ENCODE data around the gene OR52B2. TPM values are rescaled to one million over a fixed set of nuclear protein-coding genes. Genes with fewer than 3 reads are reported as not detected.

OR52B2 gene
- total RNA-seq, 1 donor from 2014 or later = not detected

DNA sequence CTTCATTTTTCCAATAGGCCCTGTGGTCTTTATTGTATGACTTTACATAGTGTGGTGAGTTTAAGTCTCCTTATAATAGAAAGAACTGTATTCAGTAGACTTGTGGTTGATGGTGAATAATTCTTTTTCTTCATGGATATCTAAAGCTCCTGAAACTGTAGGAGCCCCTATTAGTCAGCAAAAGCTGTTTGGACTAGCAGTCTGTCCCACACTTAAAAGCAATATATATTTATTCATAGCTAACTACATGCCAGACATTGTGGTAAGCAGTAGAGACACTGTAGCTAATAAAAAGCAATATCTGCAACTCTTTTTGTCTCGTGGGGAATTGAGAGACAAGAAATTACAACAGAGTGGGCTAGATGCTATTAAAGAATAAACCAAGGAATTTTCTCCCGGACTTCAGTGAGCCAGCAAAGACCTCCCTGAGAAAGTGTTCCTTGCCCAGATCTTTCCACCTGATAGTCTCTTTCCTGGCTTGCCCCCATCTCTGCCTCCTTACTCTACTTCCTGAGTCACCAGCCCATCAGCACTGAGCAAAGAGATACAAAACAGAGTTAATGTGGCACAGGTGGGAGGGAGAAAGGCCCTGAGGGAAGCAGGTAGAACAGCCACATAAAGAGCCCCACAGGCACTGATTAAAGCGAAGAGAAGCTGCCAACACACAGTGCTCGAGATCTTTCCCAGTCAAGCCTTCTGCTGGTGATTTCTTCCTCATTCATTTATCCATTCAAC is 27.5 kb upstream of the OR52B2 start:
- DNase-seq (ENCODE audit: low spot score) = no peak
- no peak overlapping the region for H3K27ac Mint-ChIP-seq (ENCODE audit: unreplicated experiment)
- no peaks in the 10 kb centered on the region for H3K9me3 Mint-ChIP-seq (ENCODE audit: low read depth)

DNA sequence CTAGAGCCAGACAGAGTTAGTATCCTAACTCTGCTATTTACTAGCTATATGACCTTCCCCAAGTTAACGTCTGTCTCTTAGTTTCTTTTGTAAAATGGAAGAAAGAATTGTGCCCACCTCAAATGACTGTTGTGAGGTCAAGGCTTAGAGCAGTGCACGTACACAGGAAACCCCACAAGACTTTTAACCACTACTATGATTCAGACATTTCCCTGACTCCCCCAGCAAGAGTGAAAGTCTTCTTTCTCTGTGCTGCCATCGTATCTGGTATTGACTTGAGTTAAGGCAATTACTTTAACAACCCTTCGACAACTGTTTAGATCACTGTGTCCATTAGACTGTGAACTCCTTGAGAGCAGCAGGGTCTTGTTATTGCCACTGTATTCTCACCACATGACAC is 26.3 kb upstream of the OR52B2 start:
- no peak for DNase-seq (ENCODE audit: low spot score)
- TF ChIP-seq, protein P1, sequence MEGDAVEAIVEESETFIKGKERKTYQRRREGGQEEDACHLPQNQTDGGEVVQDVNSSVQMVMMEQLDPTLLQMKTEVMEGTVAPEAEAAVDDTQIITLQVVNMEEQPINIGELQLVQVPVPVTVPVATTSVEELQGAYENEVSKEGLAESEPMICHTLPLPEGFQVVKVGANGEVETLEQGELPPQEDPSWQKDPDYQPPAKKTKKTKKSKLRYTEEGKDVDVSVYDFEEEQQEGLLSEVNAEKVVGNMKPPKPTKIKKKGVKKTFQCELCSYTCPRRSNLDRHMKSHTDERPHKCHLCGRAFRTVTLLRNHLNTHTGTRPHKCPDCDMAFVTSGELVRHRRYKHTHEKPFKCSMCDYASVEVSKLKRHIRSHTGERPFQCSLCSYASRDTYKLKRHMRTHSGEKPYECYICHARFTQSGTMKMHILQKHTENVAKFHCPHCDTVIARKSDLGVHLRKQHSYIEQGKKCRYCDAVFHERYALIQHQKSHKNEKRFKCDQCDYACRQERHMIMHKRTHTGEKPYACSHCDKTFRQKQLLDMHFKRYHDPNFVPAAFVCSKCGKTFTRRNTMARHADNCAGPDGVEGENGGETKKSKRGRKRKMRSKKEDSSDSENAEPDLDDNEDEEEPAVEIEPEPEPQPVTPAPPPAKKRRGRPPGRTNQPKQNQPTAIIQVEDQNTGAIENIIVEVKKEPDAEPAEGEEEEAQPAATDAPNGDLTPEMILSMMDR (IDR thresholded peaks at IDR 0.05) = no peak
- H3K4me1 Mint-ChIP-seq (ENCODE audit: low read depth) = no peaks in the 10 kb centered on the region
- H3K27ac Mint-ChIP-seq (ENCODE audit: unreplicated experiment) = no peak overlapping the region
- no peak overlapping the region for H3K4me3 Mint-ChIP-seq (ENCODE audit: unreplicated experiment)
- H3K36me3 Mint-ChIP-seq (ENCODE audit: low read depth) = no peaks in the 10 kb centered on the region
- no peaks in the 10 kb centered on the region for H3K9me3 Mint-ChIP-seq (ENCODE audit: low read depth)
- peaks cover 2% of the 10 kb centered on the region for H3K27me3 Mint-ChIP-seq (ENCODE audit: low read depth)

More for the DNA sequence above, 27.5 kb upstream of the OR52B2 start:
- peaks cover 2% of the 10 kb centered on the region for H3K27me3 Mint-ChIP-seq (ENCODE audit: low read depth)
- no peaks in the 10 kb centered on the region for H3K36me3 Mint-ChIP-seq (ENCODE audit: low read depth)
- H3K4me1 Mint-ChIP-seq (ENCODE audit: low read depth) = no peaks in the 10 kb centered on the region
- TF ChIP-seq, protein P1 (IDR thresholded peaks at IDR 0.05) = no peak
- no peak overlapping the region for H3K4me3 Mint-ChIP-seq (ENCODE audit: unreplicated experiment)

DNA sequence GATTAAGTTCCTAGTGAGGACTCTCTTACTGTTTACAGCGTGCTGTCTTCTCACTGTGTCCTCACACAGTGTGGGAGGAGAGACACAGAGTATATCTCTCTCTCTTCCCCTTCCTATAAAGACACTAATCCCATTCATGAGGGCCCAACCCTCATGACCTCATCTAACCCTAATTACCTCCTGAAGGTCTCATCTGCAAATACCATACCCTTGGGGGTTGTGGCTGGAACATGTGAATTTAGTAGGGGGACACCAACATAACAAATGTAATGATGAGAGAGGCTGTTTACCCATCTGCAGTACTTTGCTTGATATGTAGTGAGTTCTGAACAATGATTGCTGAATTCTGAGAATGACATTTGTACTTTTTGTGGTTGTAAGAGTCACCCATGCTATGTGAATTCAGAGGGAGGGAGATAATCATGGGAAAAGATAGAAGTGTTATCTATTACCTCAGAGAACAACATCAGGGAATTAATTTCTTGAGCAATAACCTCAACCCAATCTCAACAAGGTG is 24.0 kb upstream of the OR52B2 start:
- TF ChIP-seq, protein P1 (IDR thresholded peaks at IDR 0.05) = no peak
- H3K9me3 Mint-ChIP-seq (ENCODE audit: low read depth) = no peaks in the 10 kb centered on the region
- no peak overlapping the region for H3K27ac Mint-ChIP-seq (ENCODE audit: unreplicated experiment)
- no peak for DNase-seq (ENCODE audit: low spot score)
- peaks cover 2% of the 10 kb centered on the region for H3K27me3 Mint-ChIP-seq (ENCODE audit: low read depth)
- no peaks in the 10 kb centered on the region for H3K36me3 Mint-ChIP-seq (ENCODE audit: low read depth)
- no peak overlapping the region for H3K4me3 Mint-ChIP-seq (ENCODE audit: unreplicated experiment)
- no peaks in the 10 kb centered on the region for H3K4me1 Mint-ChIP-seq (ENCODE audit: low read depth)

DNA sequence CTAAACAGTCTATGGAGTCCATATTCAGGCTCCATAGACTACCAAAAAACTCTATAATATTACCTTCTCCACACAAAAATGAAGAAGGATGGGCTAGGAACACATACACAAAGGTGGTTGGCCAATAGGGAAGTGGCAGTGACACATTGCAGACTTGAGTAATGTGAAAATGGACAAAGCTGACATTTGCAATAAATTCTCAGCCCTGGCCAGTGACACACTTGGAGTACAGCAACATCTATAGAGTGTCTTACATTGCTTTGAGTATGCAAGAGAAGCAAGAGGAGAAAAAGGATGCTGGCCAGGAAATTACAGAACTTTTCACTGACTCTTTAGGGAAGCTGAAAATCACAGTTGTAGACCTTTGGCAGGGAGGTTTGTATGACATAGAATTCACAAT is 21.6 kb upstream of the OR52B2 start:
- no peak for DNase-seq (ENCODE audit: low spot score)
- TF ChIP-seq, protein P1 (IDR thresholded peaks at IDR 0.05) = no peak
- Mint-ChIP-seq H3K36me3 (ENCODE audit: low read depth) (no peaks in the 10 kb centered on the region), H3K27me3 (ENCODE audit: low read depth) (peaks cover 2% of the 10 kb centered on the region), H3K4me1 (ENCODE audit: low read depth) (no peaks in the 10 kb centered on the region), H3K4me3 (ENCODE audit: unreplicated experiment) (no peak overlapping the region), H3K27ac (ENCODE audit: unreplicated experiment) (no peak overlapping the region), H3K9me3 (ENCODE audit: low read depth) (peaks cover 1% of the 10 kb centered on the region)

DNA sequence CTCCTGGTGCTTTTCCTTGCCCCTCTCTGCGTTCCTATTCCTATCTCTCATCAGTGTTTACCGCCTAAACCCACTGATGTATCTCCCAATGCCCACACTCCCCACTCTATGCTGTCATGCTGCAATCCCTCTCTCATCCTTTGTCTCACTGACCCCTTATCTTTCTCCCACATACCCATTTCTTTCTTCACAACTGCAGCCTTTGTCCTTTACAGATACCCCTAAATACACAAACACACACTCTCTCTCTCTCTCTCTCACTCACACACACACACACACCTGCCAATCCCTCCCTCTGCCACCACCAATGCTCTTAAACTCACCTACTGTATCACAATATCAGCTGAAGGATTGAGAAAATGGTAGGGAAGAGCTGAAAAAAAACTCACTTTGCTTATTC is 5.3 kb upstream of the OR52B2 start:
- TF ChIP-seq, protein P1 (IDR thresholded peaks at IDR 0.05) = no peak
- H3K9me3 Mint-ChIP-seq (ENCODE audit: low read depth) = no peaks in the 10 kb centered on the region
- H3K27ac Mint-ChIP-seq (ENCODE audit: unreplicated experiment) = no peak overlapping the region
- no peak overlapping the region for H3K4me3 Mint-ChIP-seq (ENCODE audit: unreplicated experiment)
- H3K27me3 Mint-ChIP-seq (ENCODE audit: low read depth) = peaks cover 17% of the 10 kb centered on the region
- DNase-seq (ENCODE audit: low spot score) = no peak
- H3K4me1 Mint-ChIP-seq (ENCODE audit: low read depth) = no peaks in the 10 kb centered on the region
- peaks cover under 1% of the 10 kb centered on the region for H3K36me3 Mint-ChIP-seq (ENCODE audit: low read depth)
